Measurements from ENCODE around the gene PTCH1.

The PTCH1 gene

DNA sequence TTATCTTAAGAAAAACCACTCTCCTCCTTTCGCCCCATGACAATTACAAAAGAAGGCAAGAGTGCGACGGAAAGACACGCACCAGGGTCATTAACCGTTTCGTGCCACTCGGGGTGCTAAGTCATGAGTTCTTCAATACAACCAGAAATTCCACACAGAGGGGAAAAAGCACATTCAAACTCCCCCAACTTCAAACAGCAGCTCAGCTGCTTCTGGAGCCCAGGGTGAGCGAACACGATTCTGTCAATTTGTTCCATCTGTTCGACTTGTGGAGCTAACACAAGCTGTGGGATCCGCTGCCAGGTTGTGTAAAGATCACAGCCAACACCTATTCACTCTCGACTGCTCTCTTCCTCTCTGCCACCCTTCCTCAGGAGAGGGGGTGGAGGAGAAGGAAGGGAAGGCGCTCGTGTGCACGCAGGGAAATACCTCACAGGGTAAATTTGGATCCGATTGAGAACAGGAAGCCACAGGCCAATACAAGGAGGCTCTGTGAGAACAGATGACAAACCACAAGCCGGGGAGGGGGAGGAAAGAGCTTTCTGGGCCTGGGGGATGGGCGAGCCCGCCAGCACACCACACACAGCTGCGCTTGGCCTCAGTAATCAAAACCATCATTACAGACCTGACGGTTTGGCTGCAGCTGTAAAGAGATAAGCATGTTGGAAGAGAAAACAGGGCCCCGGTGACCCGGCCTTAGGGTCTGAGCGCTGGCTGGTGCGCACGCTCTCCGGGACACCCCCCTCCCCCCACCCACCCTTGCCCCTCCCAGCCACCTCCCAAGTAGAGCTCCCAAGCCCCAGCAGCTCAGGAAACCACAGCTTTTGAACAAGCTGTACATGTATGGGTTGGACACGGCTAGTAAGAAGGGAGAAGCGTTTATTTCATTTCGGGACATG, 54.3 kb downstream of the PTCH1 start:
- DNase-seq, result peak; percentile 90

- DNase-seq, result no peak
Measured at GRCh38 chr9:95461448-95462248, 55.1 kb downstream of the PTCH1 start.

GRCh38 chr9:95460518-95461164, 56.1 kb downstream of the PTCH1 start:
- no peak for DNase-seq

DNA sequence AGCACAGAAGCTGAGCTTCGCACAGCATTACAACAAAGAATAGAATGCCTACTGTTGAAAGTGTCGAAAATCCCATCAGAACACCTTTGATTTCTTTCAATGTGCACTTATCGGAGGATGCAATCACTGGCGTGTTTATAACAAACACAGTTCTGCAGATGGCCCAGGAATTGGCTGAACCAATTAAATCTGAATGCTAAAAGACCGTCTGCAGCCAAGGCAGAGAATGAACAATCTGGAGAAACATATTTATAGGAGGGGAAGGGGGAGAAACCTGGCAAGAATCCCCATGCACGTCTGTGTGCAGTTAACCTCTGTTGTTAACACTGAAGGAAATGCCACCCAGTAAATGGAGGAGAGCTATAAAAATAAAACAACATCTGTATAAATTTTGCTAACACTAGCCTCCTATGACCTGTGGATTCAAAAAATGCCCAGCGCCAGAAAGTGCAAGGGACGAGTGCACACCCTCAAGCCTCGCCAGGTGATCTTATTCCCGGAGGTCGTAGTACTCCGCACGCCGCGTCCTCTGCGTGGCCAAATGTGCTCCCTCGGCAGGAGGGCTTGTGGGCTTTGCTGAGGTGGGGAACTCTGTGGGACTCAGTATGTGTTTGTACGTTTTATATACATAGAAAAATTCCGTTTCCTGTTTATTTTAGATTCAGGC, 56.8 kb downstream of the PTCH1 start:
- DNase-seq, result no peak

DNA sequence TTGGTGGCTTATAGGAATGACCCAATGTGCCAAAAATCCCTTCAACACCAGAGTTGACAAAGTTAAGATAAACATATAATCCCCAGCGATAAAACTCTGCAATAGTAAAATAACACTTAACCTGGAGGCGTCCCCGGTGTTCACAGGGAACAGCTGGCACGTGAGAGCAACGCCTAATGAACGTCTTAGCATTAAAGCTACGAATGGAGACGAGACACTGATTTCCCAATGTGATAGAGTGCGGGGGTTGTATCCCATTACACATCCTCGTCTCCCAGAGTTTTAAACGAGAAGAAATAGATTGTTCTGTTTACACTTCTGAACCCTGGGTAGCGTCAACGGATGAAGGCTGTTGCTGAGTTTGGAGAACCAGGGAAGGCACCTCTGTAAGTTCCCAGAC, 57.6 kb downstream of the PTCH1 start:
- DNase-seq, result no peak

DNA sequence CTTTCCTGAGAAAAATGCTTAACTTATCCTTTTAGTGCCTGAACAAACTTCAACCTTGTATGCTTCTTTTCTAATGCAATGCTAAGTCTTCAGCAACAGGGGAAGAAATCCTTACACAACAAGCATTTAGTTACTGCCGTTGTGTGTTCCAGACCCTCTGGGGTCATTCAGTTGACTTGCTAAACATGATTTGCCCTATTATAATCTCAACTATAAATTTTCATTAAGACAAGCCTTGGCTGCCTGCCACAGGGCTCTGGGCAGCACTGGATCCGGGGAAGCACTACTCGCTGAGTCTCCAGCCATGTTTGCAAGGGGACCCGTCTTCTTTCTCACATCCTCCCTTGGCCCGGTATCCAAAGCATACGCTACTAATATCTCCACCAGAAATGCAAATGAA, 58.1 kb downstream of the PTCH1 start:
- DNase-seq, result no peak

DNA sequence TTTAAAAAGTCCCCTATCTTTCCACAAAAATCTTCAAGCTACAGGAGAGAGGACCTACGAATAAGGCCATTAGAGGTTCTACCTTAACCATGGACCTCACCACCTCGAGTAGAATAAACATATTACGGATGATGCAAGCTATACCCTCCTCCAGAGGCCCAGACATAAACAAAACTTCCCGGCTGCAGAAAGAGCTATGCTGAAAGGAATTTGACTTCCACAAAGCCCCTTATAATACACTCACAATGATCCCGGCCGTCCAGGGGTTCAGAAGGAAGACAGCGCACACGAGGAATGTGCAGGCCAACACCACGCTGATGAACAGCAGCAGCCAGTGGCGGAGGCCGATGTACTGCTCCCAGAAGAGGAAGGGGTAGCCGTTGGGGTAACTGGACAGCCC, 59.0 kb downstream of the PTCH1 start:
- no peak for DNase-seq

DNA sequence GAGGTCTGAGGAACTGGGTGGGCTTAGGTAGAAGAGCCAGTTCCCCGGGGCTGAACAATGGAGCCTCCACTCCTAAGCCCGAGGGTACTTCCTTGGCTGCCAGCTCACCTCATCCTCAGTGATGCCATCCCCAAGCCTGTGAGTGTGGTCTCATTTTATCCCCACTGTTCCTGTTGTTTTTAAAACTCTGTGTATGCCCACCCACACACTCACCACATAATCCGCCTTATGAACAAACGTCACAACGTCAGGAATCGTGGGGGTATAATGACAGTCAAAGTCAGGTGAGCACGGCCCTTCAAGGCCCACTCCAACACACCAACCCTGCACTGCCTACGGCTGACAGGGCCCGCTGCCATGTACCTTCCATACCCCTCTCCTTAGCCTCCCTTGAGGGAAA, 61.1 kb downstream of the PTCH1 start:
- no peak for DNase-seq

- no peak for DNase-seq
Measured at GRCh38 chr9:95452176-95452575, 64.6 kb downstream of the PTCH1 start.

DNA sequence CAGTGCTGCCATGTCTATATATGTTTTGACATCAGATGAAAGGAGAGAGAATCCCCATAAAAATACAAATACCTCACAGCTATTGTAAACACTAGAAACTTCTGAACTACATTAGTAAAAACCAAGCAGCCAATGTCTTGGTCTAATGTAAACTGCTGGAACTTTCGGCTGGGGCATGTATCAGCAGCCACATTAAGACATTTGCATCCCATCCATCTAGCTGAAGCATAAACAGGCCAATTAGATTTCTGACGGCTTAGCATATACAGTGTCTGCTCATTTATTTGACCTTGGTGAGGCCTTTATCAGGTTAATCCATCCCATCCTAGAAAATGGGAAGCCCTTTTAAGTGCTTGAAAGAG, 65.7 kb downstream of the PTCH1 start:
- no peak for DNase-seq

DNA sequence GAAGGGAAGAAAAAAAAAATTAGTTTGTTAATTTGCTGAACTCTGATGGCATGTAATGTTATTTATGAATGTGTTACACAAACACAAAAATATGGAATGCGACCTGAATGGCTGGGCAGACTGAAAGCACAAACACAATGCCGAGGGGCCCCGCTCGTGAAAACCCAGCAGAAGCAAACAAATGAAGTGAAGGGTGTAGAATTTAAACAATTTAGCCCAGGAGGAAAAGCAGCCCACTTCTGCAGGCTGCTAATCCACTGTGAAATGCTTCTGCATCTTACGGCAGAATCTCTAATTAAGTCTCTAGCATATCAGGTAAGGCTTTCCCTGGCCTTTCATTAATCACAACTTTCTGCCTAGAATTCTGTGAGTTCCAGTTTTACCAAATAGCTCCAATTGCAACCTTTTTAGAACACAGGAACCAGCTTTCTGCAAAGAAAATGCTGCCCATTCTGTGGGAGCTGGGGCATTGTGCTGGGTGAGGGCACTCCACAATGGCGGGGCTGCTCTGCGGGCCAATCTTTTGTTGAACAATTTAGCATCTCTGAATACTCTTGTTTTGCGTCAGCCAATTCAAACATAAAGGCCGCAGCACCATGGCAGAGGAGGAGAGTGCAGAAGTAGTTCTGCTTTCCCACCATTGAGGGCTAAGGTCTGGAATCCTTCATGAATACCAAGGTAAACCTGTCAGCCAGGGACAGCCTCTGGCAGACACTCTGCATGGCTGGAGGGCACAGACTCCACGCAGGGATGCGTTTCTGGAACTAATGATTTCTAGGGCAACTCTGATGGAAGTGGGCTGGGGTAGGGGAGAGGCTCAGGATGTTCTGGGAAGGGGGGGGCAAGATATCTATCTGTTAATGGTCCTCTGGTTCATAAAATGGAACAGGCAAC, 66.4 kb downstream of the PTCH1 start:
- DNase-seq, result no peak

GRCh38 chr9:95449016-95449415, 67.8 kb downstream of the PTCH1 start:
- no peak for DNase-seq

DNA sequence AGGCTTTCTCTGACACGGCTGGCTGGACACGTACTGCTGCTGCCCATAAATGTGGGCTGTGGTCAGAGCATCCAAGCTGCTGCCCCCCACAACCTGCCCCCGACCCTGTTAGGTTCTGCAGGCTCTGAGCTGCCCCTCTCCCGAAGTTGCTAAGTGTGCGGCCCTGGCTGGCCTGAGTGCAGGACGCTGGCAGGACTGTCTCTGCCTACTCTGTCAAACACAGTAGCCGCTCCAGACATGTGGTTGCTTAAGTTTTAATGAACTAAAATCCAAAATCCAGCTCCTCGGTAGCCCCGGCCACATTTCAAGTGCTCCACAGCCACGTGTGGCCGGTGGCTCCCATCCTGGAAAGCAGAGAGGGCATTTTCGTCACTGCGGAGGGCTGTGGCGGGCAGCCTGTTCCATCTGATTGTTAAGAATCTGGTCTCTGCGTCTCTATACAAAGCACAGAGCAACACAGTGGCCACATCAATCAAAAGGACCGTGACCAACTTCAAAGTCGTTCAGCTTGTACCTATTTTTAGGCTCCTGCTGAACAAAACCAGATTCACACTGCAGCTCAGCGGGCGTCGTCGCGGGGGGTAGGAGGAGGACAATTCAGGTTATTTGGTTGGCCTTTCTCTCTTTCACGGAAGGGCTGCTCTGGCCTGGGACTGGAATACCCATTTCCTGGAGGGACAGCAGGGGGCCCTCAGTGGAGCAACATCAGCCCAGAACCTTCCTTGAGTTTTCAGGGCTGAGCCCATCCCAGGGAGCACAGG, 68.9 kb downstream of the PTCH1 start:
- DNase-seq, result no peak

GRCh38 chr9:95446984-95447383, 69.8 kb downstream of the PTCH1 start:
- DNase-seq, result no peak

DNA sequence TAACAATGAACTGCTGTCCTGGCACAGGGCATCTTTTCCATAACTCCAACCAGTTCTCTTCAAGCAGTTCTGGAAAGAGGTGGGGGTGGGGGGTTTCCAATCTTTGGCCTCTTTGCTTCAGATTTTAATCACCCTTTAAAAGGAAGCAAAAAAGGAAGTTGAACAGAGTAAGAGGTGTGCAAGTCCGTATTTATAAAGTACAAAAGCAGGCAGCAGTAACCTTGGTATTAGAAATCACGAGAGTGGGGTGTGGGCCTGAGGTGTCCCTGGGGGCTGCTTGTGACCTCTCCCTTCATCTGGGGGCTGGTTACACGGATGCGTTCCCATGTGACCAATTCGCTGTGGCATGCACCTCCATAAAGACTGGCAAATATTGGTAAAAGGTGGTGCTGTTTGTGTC, 70.5 kb downstream of the PTCH1 start:
- DNase-seq, result no peak

DNA sequence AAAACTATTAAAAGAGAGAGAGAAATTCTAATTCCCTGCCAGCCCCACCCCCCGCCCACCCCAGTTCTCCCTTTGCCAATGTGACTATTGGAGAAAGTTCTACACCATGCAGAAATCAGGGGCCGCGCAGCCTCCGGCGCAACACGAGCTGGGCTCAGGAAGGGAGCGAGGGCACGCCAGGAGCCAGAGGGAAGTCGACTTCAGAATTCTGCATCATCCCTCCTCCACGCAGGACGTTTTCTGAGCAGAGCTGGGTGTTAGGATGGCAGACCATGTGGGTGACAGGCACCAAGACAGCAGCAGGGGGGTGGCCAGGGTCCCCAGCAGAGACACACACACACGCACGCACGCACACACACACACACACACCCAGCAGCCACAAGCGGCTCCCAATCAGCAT, 72.6 kb downstream of the PTCH1 start:
- DNase-seq, result no peak

GRCh38 chr9:95443301-95443700, 73.5 kb downstream of the PTCH1 start:
- no peak for DNase-seq

DNA sequence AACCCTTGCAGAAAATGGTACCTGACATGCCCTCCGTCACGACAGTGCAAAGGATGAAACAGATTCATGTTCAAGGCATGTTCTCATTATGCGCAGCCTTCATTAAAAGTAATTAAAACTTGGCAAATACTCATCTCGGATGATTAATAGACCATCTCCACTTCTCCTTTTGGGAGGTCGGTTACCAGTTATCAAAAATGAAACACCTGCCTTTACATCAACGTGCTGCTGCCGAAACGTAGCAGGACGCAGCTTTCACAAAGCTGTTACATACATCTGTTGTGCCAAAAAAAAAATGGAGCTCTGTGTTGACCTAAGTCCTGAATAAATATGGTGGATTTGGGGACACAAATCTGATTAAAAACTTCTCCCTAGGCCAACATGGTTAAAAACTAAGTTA, 75.7 kb downstream of the PTCH1 start:
- DNase-seq, result no peak

DNA sequence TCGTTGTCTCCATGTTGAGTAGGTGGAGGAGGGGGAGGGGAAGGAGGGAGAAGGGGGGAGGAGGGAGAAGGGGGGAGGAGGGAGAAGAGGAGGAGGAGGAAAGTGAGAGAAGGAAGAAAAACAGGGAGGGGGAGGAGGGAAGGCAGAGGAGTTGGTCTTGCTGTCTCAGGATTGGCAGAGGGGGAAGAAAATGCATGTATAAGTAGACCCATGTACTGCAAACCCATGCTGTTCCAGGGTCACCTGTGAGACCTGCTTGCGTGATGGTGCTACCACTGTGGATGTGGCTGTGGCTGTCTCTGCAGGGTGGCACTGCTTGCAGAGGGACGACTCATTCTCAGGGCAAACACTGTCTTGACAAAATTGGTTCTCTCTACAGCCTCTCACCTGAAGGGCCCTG, 76.3 kb downstream of the PTCH1 start:
- DNase-seq, result no peak

DNA sequence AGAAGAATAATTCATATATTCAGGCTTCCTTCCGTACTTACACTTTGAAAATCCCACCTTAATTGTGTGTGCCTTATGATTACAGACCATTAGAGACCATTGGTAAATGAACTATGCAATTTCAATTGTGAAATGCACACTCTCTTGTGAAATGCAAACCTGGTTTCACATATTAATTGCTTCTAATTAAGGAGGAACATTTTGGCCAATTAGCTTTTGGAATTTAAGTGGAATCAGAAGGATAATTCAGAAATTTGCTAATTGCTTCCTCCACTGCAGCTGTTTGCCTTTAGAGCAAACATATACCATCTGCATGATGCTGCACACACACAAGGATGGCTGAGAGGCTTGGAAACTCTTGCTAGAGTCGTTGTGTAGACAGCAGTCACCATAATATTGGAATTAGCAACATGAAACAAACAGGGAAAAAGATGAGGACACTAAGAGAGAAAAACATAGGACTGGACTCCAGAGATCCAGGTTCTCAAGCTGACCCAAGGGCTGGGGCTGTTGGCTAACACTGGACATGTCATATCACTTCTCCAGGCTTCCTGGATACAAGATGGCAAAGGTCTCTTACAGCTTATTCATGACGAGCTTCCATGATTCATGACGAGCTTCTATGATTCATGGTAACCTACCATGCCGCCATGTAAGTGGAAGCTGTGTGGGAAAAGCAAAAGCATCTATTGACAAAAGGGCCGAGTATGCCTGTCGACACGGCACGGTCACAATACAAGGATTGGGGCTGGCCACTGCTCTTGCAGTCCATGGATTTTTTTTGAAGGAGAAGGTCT, 78.0 kb downstream of the PTCH1 start:
- DNase-seq, result no peak

DNA sequence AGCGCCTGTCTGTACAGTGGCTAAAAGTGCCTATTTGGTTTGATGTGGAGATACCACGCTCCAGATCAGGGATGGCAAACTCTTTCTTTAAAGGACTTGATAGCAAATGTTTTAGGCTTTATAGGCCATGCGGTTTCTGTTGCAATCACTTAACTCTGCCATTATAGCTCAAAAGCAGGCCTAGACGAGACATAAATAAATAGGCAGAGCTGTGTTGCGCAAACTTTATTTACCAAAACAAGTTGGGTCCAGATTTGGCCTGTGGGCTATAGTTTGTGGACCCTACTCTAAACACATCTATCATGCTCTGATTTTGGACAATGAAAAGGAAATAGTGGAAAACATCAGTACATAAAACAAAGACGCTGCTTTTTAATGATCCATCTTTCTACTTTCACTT, 79.2 kb downstream of the PTCH1 start:
- DNase-seq, result no peak
